Ramos (cell line): ENCODE results near the gene RELL1.

ENCODE experiments used
- in situ Hi-C: fragments of 300-500 bp; cut with MboI; formaldehyde crosslinking; loops from one replicate; pipeline ENCODE4 v1.14.3; 2022; ENCODE audit warnings: low sequenced_read_pairs; ENCODE audit not compliant: unreplicated experiment

RELL1 gene

DNA sequence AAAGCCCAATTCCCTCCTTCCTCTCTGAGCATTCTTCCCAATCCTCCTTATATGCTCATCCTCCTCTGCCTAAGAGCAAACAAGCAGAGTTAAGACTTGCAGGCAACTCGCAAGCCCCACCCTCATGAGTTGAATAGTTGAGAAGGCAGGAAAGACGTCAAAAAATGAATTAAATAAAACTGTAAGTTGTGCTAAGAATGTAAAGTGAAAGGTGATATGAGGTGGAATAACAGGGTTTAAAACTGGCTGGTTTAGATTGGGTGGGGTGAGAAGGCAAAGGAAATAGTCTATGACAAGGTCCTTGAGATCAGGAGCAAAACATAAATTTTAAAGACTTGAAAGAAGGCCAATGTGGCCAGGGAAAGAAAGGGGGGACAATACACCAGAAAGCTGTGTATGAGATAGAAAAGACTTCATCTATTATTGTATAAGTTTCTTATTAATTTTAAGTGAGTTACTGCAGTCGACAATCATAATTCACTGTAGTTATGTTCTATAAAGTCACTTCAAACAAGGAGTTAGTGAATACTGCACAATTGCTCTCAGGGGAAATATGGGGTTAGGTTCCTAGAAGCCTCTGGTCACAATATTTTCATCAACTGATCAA is 124.9 kb downstream of the RELL1 start:
- in situ Hi-C loops: no loop called here
